Measurements from ENCODE around the gene BCKDK. TPM values are rescaled to one million over a fixed set of nuclear protein-coding genes. Genes with fewer than 3 reads are reported as not detected.
"Not testable (repeated sequence)": the region's sequence is repeated elsewhere in the genome, so short reads cannot be mapped to it uniquely, and the experiment has no call there.

Gene BCKDK
- polyA plus RNA-seq, 10 donors: 19.7 to 29.9 (median 25.3) TPM

DNA sequence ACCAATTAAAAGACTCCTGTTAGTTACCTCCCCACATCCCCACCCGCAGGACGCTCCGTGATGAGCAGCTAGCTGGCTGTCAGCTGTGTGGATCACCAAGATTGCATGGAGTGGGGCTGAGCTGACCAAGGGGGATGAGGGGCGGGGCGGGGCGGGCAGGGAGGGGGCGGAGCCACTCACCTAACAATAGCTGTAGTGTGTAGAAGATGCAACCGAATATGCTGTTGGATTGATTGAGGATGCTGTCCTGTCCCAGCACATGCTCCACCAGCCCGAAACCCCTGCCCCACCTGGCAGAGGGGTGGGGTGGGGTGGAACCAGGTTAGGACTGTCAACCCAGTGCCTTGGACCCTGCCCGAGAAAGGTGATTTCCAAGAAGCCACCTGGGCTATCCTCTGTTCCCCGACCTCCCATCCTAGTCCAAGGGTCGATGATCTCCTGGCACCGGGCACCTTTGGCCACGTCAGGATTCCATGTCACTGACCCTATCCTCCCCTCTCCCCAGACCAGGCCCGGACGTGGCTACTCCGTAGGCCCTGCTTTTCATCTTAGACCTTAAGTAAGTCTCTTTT lies 15.0 kb upstream of the BCKDK start:
- peak in 1 of 3 donors; percentile 44 for DNase-seq

DNA sequence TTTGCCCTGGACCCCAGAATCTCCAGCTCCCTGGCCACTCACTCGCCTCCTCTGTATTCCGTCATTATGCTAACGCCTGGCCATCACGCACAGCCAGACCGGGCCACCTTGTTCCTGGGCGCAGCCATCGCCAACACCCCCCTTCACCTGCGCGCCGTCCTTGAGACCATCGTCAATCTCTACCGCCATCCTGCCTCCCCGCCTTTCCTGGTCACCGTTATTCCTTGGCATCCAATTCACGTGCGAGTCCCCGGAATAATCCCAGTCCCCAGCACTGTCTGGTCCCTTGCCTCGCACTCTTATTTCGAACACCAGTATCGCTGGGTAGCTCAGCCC lies 14.1 kb upstream of the BCKDK start:
- DNase-seq: no peak

DNA sequence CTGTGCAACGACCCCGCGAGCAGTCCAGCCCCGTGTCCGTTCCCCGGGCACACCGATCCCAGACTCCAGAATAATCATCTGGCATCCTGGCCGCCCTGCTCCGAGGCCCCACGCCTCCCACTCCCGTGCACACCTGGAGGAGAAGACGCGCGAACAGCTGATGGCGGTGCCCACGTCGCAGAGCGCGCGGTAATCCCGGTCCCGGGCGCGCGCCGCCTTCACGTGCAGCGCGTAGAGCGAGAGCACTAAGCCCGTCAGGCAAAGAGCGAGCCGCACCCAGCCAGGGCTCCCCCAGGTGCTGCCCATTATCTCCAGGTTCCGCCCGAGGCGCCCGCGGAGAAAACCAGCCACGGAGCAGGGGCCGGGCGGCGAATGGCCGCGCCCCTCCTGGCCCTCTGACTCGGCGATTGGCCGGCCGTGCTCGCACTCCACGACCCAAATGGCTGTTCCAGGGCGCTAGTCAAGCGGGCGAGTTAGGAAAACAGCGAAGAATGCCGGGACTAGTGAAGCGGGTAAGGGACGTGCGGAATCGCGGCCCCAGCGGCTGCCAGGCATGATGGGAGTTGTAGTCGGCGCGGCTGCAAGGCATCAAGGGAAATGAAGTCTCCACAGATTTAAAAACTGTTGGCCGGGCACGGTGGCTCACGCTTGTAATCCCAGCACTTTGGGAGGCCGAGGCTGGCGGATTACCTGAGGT lies 13.6 kb upstream of the BCKDK start, which contains the start of gene VKORC1:
Gene VKORC1, minus strand, starts transcription at position 374 of the 697 bp plus-strand sequence. Its CDS starts 68 bp downstream, at position 306.
- peak; percentile 93 to 97 (median 96) for DNase-seq

DNA sequence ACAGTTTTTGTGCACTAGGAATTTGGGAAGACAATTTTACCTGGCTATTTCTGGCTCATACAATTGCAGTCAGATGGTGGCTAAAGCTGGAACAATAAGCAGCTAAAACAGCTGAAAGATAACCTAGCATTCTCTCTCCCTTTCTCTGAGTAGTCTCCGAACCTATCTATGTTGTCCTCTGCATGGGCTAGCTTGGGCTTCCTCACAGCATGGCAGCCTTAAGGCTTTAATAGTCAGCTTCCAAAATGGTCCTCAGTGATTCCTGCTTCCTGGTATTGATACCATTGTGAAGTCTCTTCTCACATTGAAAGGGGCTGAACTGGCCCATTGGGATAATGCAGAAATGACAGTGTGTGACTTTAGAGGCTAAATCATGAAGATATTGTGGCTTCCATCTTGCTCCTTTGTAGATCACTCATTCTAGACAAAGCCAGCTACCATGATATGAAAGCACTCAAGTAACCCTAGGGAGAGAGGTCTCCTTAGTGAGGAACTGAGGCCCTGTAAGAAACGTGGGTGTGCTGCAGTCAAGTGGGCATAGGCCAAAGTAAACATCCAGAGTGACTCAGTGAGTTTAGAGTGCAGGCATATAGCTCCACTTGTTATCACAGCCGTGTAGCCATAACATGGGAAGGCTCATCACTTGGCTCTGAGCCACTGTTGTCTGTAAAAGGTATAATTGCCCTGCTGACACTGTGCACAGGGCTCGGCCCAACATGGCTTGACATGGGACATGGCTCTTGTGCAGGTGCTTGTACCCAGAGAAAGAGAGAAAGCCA lies 8.1 kb upstream of the BCKDK start:
- DNase-seq: no peak

DNA sequence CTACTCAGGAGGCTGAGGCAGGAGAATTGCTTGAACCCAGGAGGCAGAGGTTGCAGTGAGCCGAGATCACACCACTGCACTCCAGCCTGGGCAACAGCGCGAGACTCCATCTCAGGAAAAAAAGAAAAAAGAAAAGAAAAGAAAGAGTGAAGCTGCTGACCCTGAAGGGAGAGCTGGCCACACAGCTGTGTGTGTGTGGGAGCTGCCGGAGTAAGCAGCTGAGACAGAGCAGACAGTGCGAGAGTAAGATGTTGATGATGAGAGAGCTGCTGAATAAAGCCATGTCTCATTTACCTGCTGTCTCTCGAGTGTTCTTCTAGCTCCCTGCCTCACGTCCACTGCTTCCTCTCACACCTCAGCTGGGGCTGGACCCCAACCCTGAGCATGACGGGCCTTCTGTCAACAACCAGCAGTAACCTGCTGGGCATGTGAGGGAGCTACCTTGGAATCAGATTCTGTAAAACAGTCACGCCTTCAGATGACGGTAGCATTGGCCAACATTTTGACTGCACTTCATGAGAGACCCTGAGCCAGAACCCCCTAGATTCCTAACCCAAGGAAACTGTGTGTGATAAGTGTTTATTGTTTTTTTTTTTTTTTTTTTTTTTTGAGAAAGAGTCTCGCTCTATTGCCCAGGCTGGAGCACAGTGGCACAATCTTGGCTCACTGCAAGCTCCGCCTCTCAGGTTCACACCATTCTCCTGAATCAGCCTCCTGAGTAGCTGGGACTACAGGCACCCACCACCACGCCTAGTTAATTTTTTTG lies 7.1 kb upstream of the BCKDK start:
- DNase-seq: not testable (repeated sequence)

DNA sequence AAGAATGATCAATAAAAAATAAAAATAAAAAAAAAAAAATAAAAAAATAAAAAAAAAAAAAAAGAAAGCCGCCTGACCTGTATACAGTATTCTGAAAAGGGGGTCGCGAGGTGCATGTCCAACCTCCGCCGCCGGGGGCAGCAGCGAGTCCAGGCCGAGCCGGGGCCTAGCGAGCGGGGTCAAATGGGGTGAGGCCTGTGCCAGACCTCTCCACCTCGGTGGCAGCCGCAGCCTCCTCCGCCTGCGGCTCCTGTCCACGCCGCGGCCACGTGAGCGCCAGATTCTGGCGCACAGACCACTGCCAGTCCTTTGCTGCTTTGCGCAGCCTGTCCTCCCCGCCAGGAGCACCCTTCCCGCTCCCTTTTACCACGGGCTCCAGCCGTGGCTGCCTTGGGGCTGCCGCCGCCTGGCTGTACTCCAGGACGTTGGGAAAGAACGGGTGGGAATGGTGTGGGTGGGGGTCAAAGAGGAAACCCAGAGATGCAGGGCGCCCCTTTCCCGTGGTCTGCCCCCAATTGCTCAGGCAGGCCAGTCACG lies 2.4 kb upstream of the BCKDK start:
- DNase-seq: peak; percentile 45 to 78 (median 70)

DNA sequence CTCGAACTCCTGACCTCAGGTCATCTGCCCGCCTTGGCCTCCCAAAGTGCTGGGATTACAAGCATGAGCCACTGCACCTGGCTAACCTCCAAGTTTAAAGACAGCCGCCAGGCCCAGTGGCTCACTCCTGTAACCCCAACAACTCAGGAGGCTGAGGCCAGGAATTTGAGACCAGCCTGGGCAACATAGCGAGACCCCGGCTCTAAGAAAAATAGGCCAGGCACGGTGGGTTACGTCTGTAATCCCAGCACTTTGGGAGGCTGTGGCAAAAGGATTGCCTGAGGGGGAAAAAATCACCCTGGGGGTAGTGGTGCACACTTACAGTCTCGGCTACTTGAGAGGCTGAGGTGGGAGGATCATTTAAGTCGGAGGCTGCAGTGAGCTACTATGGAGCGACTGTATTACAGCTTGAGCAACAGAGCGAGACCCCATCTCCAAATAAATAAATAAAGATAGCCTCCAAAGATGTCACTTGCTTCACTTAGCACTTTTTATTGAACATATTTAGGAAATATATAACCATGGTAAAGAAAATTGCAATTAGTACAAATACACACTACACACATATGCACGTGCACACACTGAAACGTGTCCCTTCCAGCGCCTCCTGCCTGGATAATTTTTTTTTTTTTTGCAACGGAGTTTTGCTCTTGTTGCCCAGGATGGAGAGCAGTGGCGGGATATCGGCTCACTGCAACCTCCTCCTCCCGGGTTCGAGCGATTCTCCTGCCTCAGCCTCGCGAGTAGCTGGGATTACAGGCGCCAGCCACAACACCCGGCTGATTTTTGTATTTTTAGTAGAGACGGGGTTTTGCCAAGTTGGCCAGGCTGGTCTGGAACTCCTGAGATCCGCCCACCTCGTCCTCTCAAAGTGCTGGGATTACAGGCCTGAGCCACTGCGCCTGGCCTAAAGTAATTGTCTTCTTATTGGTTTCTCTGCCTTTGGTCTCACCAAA lies 1.4 kb upstream of the BCKDK start:
- DNase-seq: no peak

DNA sequence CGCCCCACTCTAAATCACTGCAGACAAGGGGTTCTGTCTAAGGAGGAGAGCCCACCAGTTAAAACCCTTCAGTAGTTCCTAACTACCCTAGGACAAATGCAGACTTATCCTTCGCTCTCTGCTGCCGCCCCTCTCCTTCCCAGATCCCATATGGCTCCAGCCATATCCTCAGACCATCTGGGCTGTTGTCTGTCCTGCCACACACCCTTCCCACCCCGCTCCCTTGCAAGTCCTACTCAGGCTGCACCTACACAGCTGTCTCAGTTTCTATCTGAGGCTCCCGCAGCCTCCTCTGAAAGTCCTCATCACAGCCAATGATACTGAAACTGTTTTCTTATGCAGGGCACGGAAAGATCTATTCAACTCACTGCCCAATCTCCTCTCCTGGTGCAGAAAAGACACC lies 720 bp upstream of the BCKDK start:
- no peak for DNase-seq

DNA sequence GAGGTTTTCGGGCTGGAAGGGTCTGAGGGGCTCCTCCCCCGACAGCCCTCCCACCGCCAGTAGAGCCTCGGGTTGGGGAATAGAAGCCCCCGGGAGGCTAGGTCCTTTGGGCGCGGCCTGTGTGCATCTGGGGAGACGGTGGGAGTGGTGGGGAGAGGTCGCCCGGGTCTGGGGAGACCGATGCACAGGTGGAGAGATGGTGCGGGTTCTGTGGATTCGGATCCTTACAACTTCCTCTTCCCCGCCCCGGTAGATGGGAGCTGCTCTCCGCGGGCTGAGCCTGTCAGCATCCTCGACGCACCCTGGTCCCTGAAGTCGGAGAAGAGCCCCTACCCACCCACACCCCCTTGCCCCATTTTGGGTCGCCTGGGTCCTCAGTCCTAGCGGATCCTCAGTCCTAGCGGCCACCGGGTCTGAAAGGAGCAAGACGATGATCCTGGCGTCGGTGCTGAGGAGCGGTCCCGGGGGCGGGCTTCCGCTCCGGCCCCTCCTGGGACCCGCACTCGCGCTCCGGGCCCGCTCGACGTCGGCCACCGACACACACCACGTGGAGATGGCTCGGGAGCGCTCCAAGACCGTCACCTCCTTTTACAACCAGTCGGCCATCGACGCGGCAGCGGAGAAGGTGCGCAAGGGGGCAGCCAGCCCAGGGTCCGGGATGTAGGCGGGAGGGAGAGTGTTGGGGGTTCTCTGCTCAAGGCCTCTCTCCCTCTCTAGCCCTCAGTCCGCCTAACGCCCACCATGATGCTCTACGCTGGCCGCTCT lies 790 bp downstream of the BCKDK start:
- DNase-seq: no peak

DNA sequence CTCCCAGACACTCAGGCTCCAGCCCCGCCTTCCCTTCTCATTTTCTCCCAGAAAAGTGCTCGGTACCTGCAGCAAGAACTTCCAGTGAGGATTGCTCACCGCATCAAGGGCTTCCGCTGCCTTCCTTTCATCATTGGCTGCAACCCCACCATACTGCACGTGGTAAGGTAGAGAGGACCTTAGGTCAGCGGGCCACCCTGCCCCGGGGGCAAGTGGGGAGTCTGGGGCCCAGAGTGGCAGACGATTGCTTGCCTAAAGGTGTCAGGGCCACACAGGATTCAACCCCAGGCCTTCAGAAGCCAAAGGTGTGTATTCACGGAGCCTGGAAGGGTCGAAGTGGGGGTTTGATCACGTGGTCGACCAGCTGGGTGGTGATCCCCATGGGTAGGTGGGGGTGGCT lies 1.4 kb downstream of the BCKDK start:
- DNase-seq: no peak

DNA sequence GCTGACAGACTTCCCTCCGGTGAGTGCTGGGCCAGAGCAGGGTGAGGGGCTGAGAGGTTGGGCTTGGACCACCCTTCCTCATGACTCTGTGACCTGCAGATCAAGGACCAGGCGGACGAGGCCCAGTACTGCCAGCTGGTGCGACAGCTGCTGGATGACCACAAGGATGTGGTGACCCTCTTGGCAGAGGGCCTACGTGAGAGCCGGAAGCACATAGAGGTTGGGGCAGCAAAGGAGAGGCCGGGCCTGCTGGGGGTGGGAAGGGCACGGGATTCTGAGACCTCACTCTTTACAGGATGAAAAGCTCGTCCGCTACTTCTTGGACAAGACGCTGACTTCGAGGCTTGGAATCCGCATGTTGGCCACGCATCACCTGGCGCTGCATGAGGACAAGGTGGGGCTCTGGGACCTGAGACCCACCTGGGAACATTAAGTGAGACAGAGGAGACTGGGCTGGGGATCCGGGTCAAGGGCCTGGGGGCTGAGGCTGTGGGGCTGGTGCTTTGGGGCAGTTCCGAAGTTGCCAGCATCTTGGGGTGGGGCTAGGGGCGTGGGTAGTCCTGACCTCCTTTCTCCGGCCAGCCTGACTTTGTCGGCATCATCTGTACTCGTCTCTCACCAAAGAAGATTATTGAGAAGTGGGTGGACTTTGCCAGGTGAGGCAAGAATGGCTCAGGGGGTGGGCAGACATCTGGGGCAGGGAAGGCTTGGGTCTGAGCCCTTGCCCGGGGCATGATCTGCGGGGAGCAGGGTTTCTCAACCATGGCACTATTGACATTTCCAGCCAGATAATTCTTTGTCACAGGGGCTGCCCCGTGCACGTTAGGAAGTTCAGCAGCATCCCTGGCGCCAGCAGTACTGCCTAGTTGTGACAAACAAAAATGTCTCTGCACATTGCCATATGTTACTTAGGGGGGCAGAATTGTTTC lies 2.2 kb downstream of the BCKDK start:
- no peak for DNase-seq

DNA sequence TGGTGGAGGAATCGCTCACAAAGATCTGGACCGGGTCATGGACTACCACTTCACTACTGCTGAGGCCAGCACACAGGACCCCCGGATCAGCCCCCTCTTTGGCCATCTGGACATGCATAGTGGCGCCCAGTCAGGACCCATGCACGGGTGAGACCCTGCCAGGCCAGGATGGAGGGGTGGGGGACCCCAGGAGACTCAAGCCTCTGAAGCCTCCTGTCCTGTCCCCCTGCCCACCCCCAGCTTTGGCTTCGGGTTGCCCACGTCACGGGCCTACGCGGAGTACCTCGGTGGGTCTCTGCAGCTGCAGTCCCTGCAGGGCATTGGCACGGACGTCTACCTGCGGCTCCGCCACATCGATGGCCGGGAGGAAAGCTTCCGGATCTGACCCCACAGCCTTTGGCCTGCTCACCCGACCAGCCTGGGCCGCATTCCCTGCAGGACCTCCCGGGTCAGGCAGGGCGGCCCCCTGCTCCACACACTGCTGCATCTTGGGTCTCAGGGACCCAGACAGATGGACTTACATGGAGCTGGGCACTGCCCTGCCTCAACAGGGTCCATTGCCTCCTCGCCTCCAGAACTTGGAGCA lies 3.8 kb downstream of the BCKDK start:
- no peak for DNase-seq

DNA sequence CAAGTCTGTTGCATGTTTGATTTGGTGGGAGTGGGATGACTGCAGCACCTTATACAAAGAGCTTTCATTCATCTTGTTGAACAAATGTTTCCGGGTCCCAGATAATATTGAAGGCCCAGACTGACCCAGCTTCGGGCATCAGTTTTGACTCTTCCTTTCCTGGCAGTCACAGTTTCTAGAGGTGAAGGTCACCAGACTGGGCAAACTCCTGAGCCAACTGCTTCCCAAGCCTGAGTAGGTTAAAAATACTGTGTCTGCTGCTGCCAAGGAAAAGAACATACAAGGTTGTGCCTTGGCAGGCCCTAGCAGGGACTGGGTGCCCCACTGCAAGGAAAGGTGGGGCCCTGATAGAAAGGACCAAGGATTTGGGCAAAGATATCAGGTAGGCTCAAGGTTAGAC lies 4.5 kb downstream of the BCKDK start:
- DNase-seq: no peak

DNA sequence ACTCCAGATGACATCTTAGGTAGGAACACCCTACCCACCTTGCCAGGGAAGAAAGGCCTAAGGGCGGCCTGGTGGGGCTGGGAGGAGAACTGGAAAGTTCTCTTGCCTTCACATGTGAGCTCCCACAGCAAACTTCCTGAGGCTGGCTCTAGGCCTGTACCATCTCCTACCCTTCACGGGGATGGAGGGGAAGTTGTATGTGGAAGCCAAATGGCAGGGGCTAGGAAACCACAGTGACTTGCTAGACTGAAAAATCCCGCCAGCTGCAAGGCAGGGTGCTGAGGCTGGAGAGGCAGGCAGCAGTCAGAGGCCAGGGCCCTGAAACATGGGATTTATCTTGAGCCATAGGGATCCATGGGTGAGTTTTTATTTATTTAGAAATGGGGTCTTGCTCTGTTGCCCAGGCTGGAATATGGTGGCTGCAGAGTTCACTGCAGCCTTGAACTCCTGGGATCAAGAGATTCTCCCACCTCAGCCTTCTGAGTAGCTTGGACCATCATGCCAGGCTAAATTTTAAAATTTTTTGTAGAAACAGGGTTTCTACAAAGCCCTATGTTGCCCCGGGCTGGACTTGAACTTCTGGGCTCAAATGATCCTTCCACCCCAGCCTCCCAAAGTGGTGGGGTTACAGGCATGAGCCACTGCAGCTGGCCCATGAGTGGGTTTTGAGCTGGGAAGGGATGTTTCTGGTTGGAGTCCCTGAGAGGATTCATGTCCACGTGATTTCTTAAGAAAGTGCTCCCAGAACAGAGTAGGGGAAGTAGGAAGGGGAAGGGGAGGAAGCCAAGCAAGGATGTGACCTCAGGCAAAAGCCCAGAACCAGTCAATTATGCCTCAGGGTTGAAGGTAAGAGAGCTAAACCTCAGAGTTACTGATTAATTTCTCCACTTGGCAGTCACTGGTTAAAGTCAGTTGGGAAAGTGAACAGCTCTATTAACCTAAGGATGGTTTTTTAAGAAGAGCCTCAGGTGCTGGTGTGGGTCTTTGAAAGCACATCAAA lies 5.2 kb downstream of the BCKDK start:
- no peak for DNase-seq

DNA sequence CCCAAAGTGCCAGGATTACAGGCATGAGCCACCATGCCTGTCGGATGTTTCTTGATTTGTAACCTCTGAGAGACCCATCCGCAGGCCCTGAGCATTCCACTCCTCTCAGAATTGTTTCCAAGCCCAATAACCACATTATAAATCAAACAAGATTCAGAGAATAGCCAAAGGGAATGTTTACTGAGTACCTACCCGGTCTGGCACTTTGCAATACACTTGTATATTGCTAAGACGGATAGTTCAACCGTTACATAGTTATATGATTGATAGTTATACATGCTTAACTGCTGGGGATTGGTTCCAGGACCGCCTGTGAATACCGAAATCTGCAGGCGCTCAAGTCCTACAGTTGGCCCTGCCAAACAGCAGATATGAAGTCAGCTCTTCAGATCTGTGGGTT lies 6.3 kb downstream of the BCKDK start:
- no peak for DNase-seq

DNA sequence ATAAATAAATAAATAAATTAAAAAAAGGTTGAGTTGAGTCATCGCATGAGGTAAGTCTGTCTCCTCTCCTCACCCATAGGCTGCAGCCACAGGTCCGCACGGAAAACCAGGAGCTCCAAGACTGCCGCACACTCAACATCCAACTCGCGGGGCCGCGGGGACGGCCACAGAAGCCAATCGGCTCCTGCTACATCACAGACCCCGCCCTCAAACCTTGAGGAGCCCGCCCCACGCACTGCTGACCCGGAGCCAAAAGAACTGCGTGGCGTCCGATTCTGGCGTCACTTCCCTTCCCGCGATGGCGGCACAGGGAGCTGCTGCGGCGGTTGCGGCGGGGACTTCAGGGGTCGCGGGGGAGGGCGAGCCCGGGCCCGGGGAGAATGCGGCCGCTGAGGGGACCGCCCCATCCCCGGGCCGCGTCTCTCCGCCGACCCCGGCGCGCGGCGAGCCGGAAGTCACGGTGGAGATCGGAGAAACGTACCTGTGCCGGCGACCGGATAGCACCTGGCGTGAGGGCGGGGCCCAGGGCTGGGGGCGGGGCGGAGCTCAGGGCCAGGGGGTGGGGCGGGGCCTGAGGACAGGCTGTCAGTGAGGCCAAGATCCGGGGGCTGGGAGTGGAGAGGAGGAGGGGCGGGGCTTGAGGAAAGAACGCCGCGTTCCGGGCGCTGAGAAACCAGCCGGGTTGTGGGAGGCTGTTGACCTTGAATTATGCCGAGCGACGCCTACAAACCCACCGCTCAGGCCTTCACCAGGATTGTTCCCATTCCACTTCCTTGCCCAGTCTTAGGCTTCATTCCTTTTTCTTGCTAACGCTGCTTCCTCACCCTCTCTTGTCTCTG lies 9.4 kb downstream of the BCKDK start, which contains the start of gene KAT8:
Gene KAT8, plus strand, starts transcription at position 281 of the 839 bp plus-strand sequence. Its CDS starts 18 bp downstream, at position 299.
- DNase-seq: peak; percentile 98 to 99 (median 98)

Data from muscle of back (tissue), 11 donors.